Thymus (tissue), 11 donors: ENCODE measurements around the gene ATP6V0B. TPM values are rescaled to one million over a fixed set of nuclear protein-coding genes. Genes with fewer than 3 reads are reported as not detected.

Source experiments
- DNase-seq, 9 donors: peaks; one replicate each; pipeline ENCODE4 v3.0.0-alpha.2; 2013; ENCODE audit warnings: low spot score in 9 of 9, low read depth in 6 of 9, missing footprints in 1 of 9
- H3K27ac ChIP-seq, 2 donors: one replicate each; pipeline ENCODE4 v1.5.1; 2013; ENCODE audit warnings: control low read depth in 1 of 2, low read depth in 1 of 2, low read length in 1 of 2, mild to moderate bottlenecking in 1 of 2, moderate library complexity in 1 of 2
- H3K27me3 ChIP-seq, 2 donors: one replicate each; pipeline ENCODE4 v1.5.1; 2013; ENCODE audit warnings: low read length in 1 of 2; ENCODE audit not compliant: control insufficient read depth in 2 of 2, insufficient read depth in 1 of 2
- H3K36me3 ChIP-seq, 2 donors: one replicate each; pipeline ENCODE4 v1.5.1; 2013; ENCODE audit warnings: low read length in 1 of 2, mild to moderate bottlenecking in 1 of 2, moderate library complexity in 1 of 2; ENCODE audit not compliant: control insufficient read depth in 2 of 2, insufficient read depth in 2 of 2
- H3K4me1 ChIP-seq, 2 donors: one replicate each; pipeline ENCODE4 v1.5.1; 2013; ENCODE audit warnings: low read length in 2 of 2; ENCODE audit not compliant: control insufficient read depth in 2 of 2, insufficient read depth in 2 of 2
- H3K4me3 ChIP-seq, 2 donors: one replicate each; pipeline ENCODE4 v1.5.1; 2013; ENCODE audit warnings: low read length in 2 of 2, control low read depth in 1 of 2, mild to moderate bottlenecking in 1 of 2
- H3K9me3 ChIP-seq, 2 donors: one replicate each; pipeline ENCODE4 v1.5.1; 2013; ENCODE audit warnings: low read length in 1 of 2, mild to moderate bottlenecking in 1 of 2; ENCODE audit not compliant: control insufficient read depth in 2 of 2, insufficient read depth in 1 of 2
- WGBS: extraction: QIAGEN DNeasy Blood & Tissue Kit; methylation state at CpG from one replicate; pipeline ENCODE4 v1.1.7; 2013; 5-methylcytosine and 5-hydroxymethylcytosine counted together
- polyA plus RNA-seq: library from polyadenylated mRNA; stranded (reverse); fragments of 200-250 nt; gene quantifications from one replicate; pipeline ENCODE4 v1.2.3, GENCODE V29; 2013
- total RNA-seq: library from RNA; stranded (reverse); fragments of 120-200 nt; gene quantifications from one replicate; pipeline ENCODE4 v1.2.4, GENCODE V29; 2013
- donor health status: healthy.

ATP6V0B gene
- total and polyA plus RNA-seq, 2 donors: 110 to 198 TPM

- H3K36me3 ChIP-seq: no peaks in the 10 kb centered on the region
- H3K27ac ChIP-seq: no peak overlapping the region
- no peaks in the 10 kb centered on the region for H3K9me3 ChIP-seq
- DNase-seq: no peak
- H3K4me1 ChIP-seq: peaks cover 2% of the 10 kb centered on the region in 2 donors
- no peak overlapping the region for H3K4me3 ChIP-seq
- peaks cover 0 to 4% of the 10 kb centered on the region in 2 donors for H3K27me3 ChIP-seq
- 96% methylated on average over 14 of the region's 14 CpGs for WGBS
These were observed 49.5 kb downstream of the ATP6V0B start for GRCh38 chr1:44024031-44024902.

- Histone ChIP-seq H3K4me3 (no peak overlapping the region), H3K36me3 (no peaks in the 10 kb centered on the region), H3K27me3 (peaks cover 0 to 8% of the 10 kb centered on the region in 2 donors), H3K9me3 (no peaks in the 10 kb centered on the region), H3K4me1 (peaks cover 5 to 8% of the 10 kb centered on the region in 2 donors), H3K27ac (no peak overlapping the region)
- DNase-seq: no peak
- WGBS: 95% methylated on average over 13 of the region's 13 CpGs
These were observed 50.3 kb downstream of the ATP6V0B start for GRCh38 chr1:44024903-44025525.

- H3K27me3 ChIP-seq: peaks cover 6 to 13% of the 10 kb centered on the region in 2 donors
- 89% methylated on average over 3 of the region's 3 CpGs for WGBS
- H3K36me3 ChIP-seq: no peaks in the 10 kb centered on the region
- H3K4me3 ChIP-seq: no peak overlapping the region
- H3K4me1 ChIP-seq: peaks cover 5 to 9% of the 10 kb centered on the region in 2 donors
- no peak overlapping the region for H3K27ac ChIP-seq
- no peak for DNase-seq
- no peaks in the 10 kb centered on the region for H3K9me3 ChIP-seq
These were observed 51.1 kb downstream of the ATP6V0B start for GRCh38 chr1:44025816-44026215.

GRCh38 chr1:44027320-44027719 is 52.6 kb downstream of the ATP6V0B start:
- peaks cover 5 to 24% of the 10 kb centered on the region in 2 donors for H3K4me1 ChIP-seq
- WGBS: 98% methylated on average over 3 of the region's 3 CpGs
- H3K9me3 ChIP-seq: no peaks in the 10 kb centered on the region
- H3K36me3 ChIP-seq: no peaks in the 10 kb centered on the region
- no peak overlapping the region for H3K4me3 ChIP-seq
- H3K27ac ChIP-seq: no peak overlapping the region
- no peak for DNase-seq
- peaks cover 8 to 28% of the 10 kb centered on the region in 2 donors for H3K27me3 ChIP-seq

Other genes with a start within 250 kb of the ATP6V0B start
- gene ARTN, start 41.2 kb upstream of the ATP6V0B start, total RNA-seq: 0.19 TPM
- 1.5 TPM for gene ARTN, start 41.2 kb upstream of the ATP6V0B start, polyA plus RNA-seq
- gene IPO13, start 28.0 kb upstream of the ATP6V0B start, total RNA-seq: 10.5 TPM
- 26.1 TPM for gene IPO13, start 28.0 kb upstream of the ATP6V0B start, polyA plus RNA-seq
- gene DPH2, start 5.0 kb upstream of the ATP6V0B start, total RNA-seq: 16.1 TPM
- gene DPH2, start 5.0 kb upstream of the ATP6V0B start, polyA plus RNA-seq: 14.4 TPM
- 10.3 TPM for gene B4GALT2, start 4.2 kb downstream of the ATP6V0B start, total RNA-seq
- gene B4GALT2, start 4.2 kb downstream of the ATP6V0B start, polyA plus RNA-seq: 7.3 TPM
- 2.1 TPM for gene CCDC24, start 16.6 kb downstream of the ATP6V0B start, total RNA-seq
- gene CCDC24, start 16.6 kb downstream of the ATP6V0B start, polyA plus RNA-seq: 11.1 TPM
- 0.57 TPM for gene SLC6A9, start 56.5 kb downstream of the ATP6V0B start, total RNA-seq
- 0.82 TPM for gene SLC6A9, start 56.5 kb downstream of the ATP6V0B start, polyA plus RNA-seq
- gene KLF17, start 143.9 kb downstream of the ATP6V0B start, total RNA-seq: not detected
- 0.02 TPM for gene KLF17, start 143.9 kb downstream of the ATP6V0B start, polyA plus RNA-seq
- gene KLF18, start 166.7 kb downstream of the ATP6V0B start, total RNA-seq: under 0.01 TPM
- 0.02 TPM for gene KLF18, start 166.7 kb downstream of the ATP6V0B start, polyA plus RNA-seq
- 21.2 TPM for gene DMAP1, start 238.5 kb downstream of the ATP6V0B start, total RNA-seq
- 81.6 TPM for gene DMAP1, start 238.5 kb downstream of the ATP6V0B start, polyA plus RNA-seq